Suprapubic skin (tissue), 4 donors: ENCODE results near the gene TMCC1. TPM values are rescaled to one million over a fixed set of nuclear protein-coding genes. Genes with fewer than 3 reads are reported as not detected.
A peak's percentile ranks its signal among the peaks of the same experiment; 100 is the strongest.
"Not testable (repeated sequence)": the region's sequence is repeated elsewhere in the genome, so short reads cannot be mapped to it uniquely, and the experiment has no call there.

Experiments
- DNase-seq, 2 donors: peaks; one replicate each; pipeline ENCODE4 v3.0.0-alpha.2; 2019; ENCODE audit warnings: low spot score in 2 of 2
- H3K27ac ChIP-seq: fragments of 200-600 bp; sonication (generic); one replicate; pipeline ENCODE4 v1.5.1; 2019
- H3K27me3 ChIP-seq: fragments of 200-600 bp; sonication (generic); one replicate; pipeline ENCODE4 v1.5.1; 2019
- H3K36me3 ChIP-seq: fragments of 200-600 bp; sonication (generic); one replicate; pipeline ENCODE4 v1.5.1; 2019
- H3K4me1 ChIP-seq: fragments of 200-600 bp; sonication (generic); one replicate; pipeline ENCODE4 v1.5.1; 2019
- H3K4me3 ChIP-seq: fragments of 200-600 bp; sonication (generic); one replicate; pipeline ENCODE4 v1.5.1; 2019; ENCODE audit warnings: mild to moderate bottlenecking
- H3K9me3 ChIP-seq: fragments of 200-600 bp; sonication (generic); one replicate; pipeline ENCODE4 v1.5.1; 2019
- CTCF ChIP-seq, 2 donors: fragments of 200-600 bp in 1 of 2; fragments of 450-650 bp in 1 of 2; sonication (generic) in 1 of 2; IDR thresholded peaks; one replicate each; pipeline ENCODE4 v1.5.1; 2016 to 2019; ENCODE audit warnings: antibody characterized with exemption in 2 of 2, mild to moderate bottlenecking in 1 of 2, moderate library complexity in 1 of 2
- EP300 ChIP-seq: sonication (generic); formaldehyde crosslinking; IDR thresholded peaks from one replicate; pipeline ENCODE4 v1.6.1; 2017; ENCODE audit warnings: antibody characterized with exemption
- POLR2A ChIP-seq, 2 donors: fragments of 450-650 bp; IDR thresholded peaks; one replicate each; pipeline ENCODE4 v1.6.1; 2017; ENCODE audit warnings: antibody characterized with exemption in 2 of 2, mild to moderate bottlenecking in 2 of 2, moderate library complexity in 2 of 2
- POLR2AphosphoS5 ChIP-seq, 3 donors: sonication (generic); formaldehyde crosslinking; IDR thresholded peaks; one replicate each; pipeline ENCODE4 v1.6.1; 2017; ENCODE audit warnings: antibody characterized with exemption in 3 of 3
- WGBS: methylation state at CpG from one replicate; pipeline ENCODE4 v1.1.5; 2018; 5-methylcytosine and 5-hydroxymethylcytosine counted together
- total RNA-seq, 4 donors: library from RNA; depleted of rRNA; stranded (reverse); fragments of >200 nt; gene quantifications; one replicate each; pipeline ENCODE4 v1.1.0, GENCODE V29; 2016

TMCC1 gene
- total RNA-seq, 4 donors from 2014 or later = 14.6 to 26.4 (median 22.4) TPM

GRCh38 chr3:129687586-129688125 lies 205.9 kb downstream of the TMCC1 start:
- no peaks in the 10 kb centered on the region for H3K36me3 ChIP-seq
- H3K27me3 ChIP-seq = no peaks in the 10 kb centered on the region
- H3K4me1 ChIP-seq = peaks cover 27% of the 10 kb centered on the region
- H3K27ac ChIP-seq = peak overlapping the region; percentile 56
- H3K9me3 ChIP-seq = no peaks in the 10 kb centered on the region
- TF ChIP-seq POLR2A (IDR thresholded peaks at IDR 0.05) (no peak), POLR2AphosphoS5 (IDR thresholded peaks at IDR 0.05) (no peak), CTCF (IDR thresholded peaks at IDR 0.05) (no peak)
- no peak for DNase-seq
- peak overlapping the region; percentile 29 for H3K4me3 ChIP-seq
- 91% methylated on average over 2 of the region's 2 CpGs for WGBS

GRCh38 chr3:129686941-129687340 lies 206.6 kb downstream of the TMCC1 start:
- TF ChIP-seq CTCF (IDR thresholded peaks at IDR 0.05) (no peak), EP300 (no peak), POLR2A (IDR thresholded peaks at IDR 0.05) (no peak), POLR2AphosphoS5 (IDR thresholded peaks at IDR 0.05) (no peak)
- H3K4me1 ChIP-seq = peaks cover 27% of the 10 kb centered on the region
- H3K36me3 ChIP-seq = no peaks in the 10 kb centered on the region
- no peak overlapping the region for H3K27ac ChIP-seq
- no peak overlapping the region for H3K4me3 ChIP-seq
- no peak for DNase-seq
- H3K9me3 ChIP-seq = no peaks in the 10 kb centered on the region
- 66% methylated on average over 2 of the region's 2 CpGs for WGBS
- no peaks in the 10 kb centered on the region for H3K27me3 ChIP-seq

GRCh38 chr3:129684270-129684669 lies 209.2 kb downstream of the TMCC1 start:
- whole genome bisulfite sequencing = 73% methylated on average over 3 of the region's 3 CpGs
- no peaks in the 10 kb centered on the region for H3K9me3 ChIP-seq
- peaks cover 22% of the 10 kb centered on the region for H3K4me1 ChIP-seq
- no peaks in the 10 kb centered on the region for H3K36me3 ChIP-seq
- DNase-seq = no peak
- H3K27ac ChIP-seq = no peak overlapping the region
- TF ChIP-seq EP300 (no peak), POLR2AphosphoS5 (IDR thresholded peaks at IDR 0.05) (no peak), POLR2A (IDR thresholded peaks at IDR 0.05) (no peak), CTCF (IDR thresholded peaks at IDR 0.05) (no peak)
- H3K4me3 ChIP-seq = no peak overlapping the region
- no peaks in the 10 kb centered on the region for H3K27me3 ChIP-seq

- no peaks in the 10 kb centered on the region for H3K36me3 ChIP-seq
- no peak for TF ChIP-seq EP300
- TF ChIP-seq POLR2A (IDR thresholded peaks at IDR 0.05) = no peak
- TF ChIP-seq CTCF (IDR thresholded peaks at IDR 0.05) = no peak
- TF ChIP-seq POLR2AphosphoS5 (IDR thresholded peaks at IDR 0.05) = no peak
- H3K4me1 ChIP-seq = peaks cover 16% of the 10 kb centered on the region
- 73% methylated on average over 2 of the region's 2 CpGs for WGBS
- DNase-seq = no peak
- H3K27ac ChIP-seq = no peak overlapping the region
- no peaks in the 10 kb centered on the region for H3K9me3 ChIP-seq
- H3K27me3 ChIP-seq = no peaks in the 10 kb centered on the region
- no peak overlapping the region for H3K4me3 ChIP-seq
Observed at GRCh38 chr3:129683201-129683600, 210.3 kb downstream of the TMCC1 start.

- Histone ChIP-seq H3K4me1 (peaks cover 12% of the 10 kb centered on the region), H3K4me3 (no peak overlapping the region), H3K27me3 (no peaks in the 10 kb centered on the region), H3K9me3 (no peaks in the 10 kb centered on the region), H3K27ac (no peak overlapping the region), H3K36me3 (no peaks in the 10 kb centered on the region)
- no peak for TF ChIP-seq POLR2AphosphoS5 (IDR thresholded peaks at IDR 0.05)
- no peak for TF ChIP-seq CTCF (IDR thresholded peaks at IDR 0.05)
- TF ChIP-seq EP300 = no peak
- no peak for TF ChIP-seq POLR2A (IDR thresholded peaks at IDR 0.05)
- no peak for DNase-seq
- WGBS = 92% methylated on average over 5 of the region's 5 CpGs
Observed at GRCh38 chr3:129676985-129677384, 216.5 kb downstream of the TMCC1 start.

GRCh38 chr3:129674798-129675123 lies 218.8 kb downstream of the TMCC1 start:
- H3K36me3 ChIP-seq = peaks cover 13% of the 10 kb centered on the region
- DNase-seq, H3K9me3 ChIP-seq, H3K4me3 ChIP-seq, H3K27me3 ChIP-seq, H3K27ac ChIP-seq: not testable (repeated sequence)
- H3K4me1 ChIP-seq = peaks cover 12% of the 10 kb centered on the region
- 88% methylated on average over 9 of the region's 9 CpGs for WGBS
